Endodermal cell (in vitro differentiated cells): ENCODE results near the gene FOXP4. TPM values are rescaled to one million over a fixed set of nuclear protein-coding genes. Genes with fewer than 3 reads are reported as not detected.
"Not testable (repeated sequence)": the region's sequence is repeated elsewhere in the genome, so short reads cannot be mapped to it uniquely, and the experiment has no call there.

Source experiments
- DNase-seq: peaks from one replicate; pipeline ENCODE4 v3.0.0-alpha.2; 2017
- H3K27ac ChIP-seq: 2 replicates; pipeline ENCODE4 v1.5.1; 2013; ENCODE audit warnings: mild to moderate bottlenecking, low read depth, low read length, moderate library complexity
- H3K27me3 ChIP-seq: 2 replicates; pipeline ENCODE4 v1.6.1; 2013; ENCODE audit warnings: mild to moderate bottlenecking, low read length, moderate library complexity; ENCODE audit not compliant: insufficient read depth, control insufficient read depth, poor library complexity, severe bottlenecking
- H3K36me3 ChIP-seq: 2 replicates; pipeline ENCODE4 v1.7.0; 2013; ENCODE audit warnings: mild to moderate bottlenecking, low read length, moderate library complexity; ENCODE audit not compliant: control insufficient read depth, insufficient read depth
- H3K4me1 ChIP-seq: one replicate; pipeline ENCODE4 v1.7.0; 2013; ENCODE audit warnings: low read length; ENCODE audit not compliant: control insufficient read depth, insufficient read depth
- H3K4me3 ChIP-seq: 2 replicates; pipeline ENCODE4 v1.5.1; 2013; ENCODE audit warnings: mild to moderate bottlenecking, low read length, moderate library complexity
- H3K9ac ChIP-seq: 2 replicates; pipeline ENCODE4 v1.6.1; 2013; ENCODE audit warnings: mild to moderate bottlenecking, low read length, moderate library complexity; ENCODE audit not compliant: poor library complexity, severe bottlenecking; ENCODE audit errors: extremely low read depth
- H3K9me3 ChIP-seq: 2 replicates; pipeline ENCODE4 v1.6.1; 2013; ENCODE audit warnings: mild to moderate bottlenecking, low read length, moderate library complexity; ENCODE audit not compliant: control insufficient read depth
- H3K27ac Mint-ChIP-seq: 2 replicates; pipeline ENCODE4 v1.8.0; 2020; ENCODE audit warnings: mixed read lengths
- H3K27me3 Mint-ChIP-seq: 2 replicates; pipeline ENCODE4 v1.8.0; 2021; ENCODE audit warnings: mild to moderate bottlenecking, mixed read lengths; ENCODE audit not compliant: insufficient read depth
- H3K36me3 Mint-ChIP-seq: 2 replicates; pipeline ENCODE4 v1.8.0; 2020; ENCODE audit warnings: low read depth, mixed read lengths
- H3K4me1 Mint-ChIP-seq: 2 replicates; pipeline ENCODE4 v1.8.0; 2020; ENCODE audit warnings: mixed read lengths
- H3K4me3 Mint-ChIP-seq: 2 replicates; pipeline ENCODE4 v1.8.0; 2020; ENCODE audit warnings: mild to moderate bottlenecking, moderate library complexity, mixed read lengths
- H3K9me3 Mint-ChIP-seq: 2 replicates; pipeline ENCODE4 v1.8.0; 2020; ENCODE audit warnings: mild to moderate bottlenecking, mixed read lengths
- CTCF ChIP-seq: fragments of 200-600 bp; sonication (generic); conservative IDR thresholded peaks from 2 replicates; pipeline ENCODE4 v1.5.0; 2021; ENCODE audit warnings: antibody characterized with exemption, mild to moderate bottlenecking
- WGBS, 2 experiments: methylation state at CpG; one replicate each; pipeline versions ENCODE4 v1.1.5 to v1.1.7; 2013; ENCODE audit warnings: missing lambda C conversion rate in 2 of 2, mixed read lengths in 1 of 2; ENCODE audit not compliant: insufficient coverage in 1 of 2, insufficient read length in 1 of 2; 5-methylcytosine and 5-hydroxymethylcytosine counted together
- total RNA-seq, 2 donors: library from RNA; stranded (reverse); fragmentation: NEBNext Ultra II Directional in 1 of 2; extraction: Animal tissue kit (Norgen Biotek cat#: 25700) in 1 of 2; gene quantifications; 2 replicates in 1 of 2; 3 replicates in 1 of 2; pipeline ENCODE4 v1.2.1, GENCODE V29; 2021

The FOXP4 gene
- total RNA-seq, 2 donors from 2014 or later: 44.4 to 47.7 TPM

GRCh38 chr6:41614715-41615114 is 68.5 kb downstream of the FOXP4 start:
- DNase-seq: no peak
- peaks cover 10% of the 10 kb centered on the region for H3K4me1 Mint-ChIP-seq
- no peaks in the 10 kb centered on the region for H3K36me3 Mint-ChIP-seq
- no peak overlapping the region for H3K27ac Mint-ChIP-seq
- Histone ChIP-seq H3K9me3 (peaks cover 9% of the 10 kb centered on the region), H3K36me3 (no peaks in the 10 kb centered on the region), H3K27ac (no peak overlapping the region), H3K4me1 (no peaks in the 10 kb centered on the region), H3K9ac (no peak overlapping the region), H3K4me3 (no peak overlapping the region), H3K27me3 (no peaks in the 10 kb centered on the region)
- peaks cover 16% of the 10 kb centered on the region for H3K27me3 Mint-ChIP-seq
- WGBS, 2 experiments: 98 to 100% methylated on average over 1 to 2 of the region's 2 CpGs
- H3K9me3 Mint-ChIP-seq: peaks cover 31% of the 10 kb centered on the region
- H3K4me3 Mint-ChIP-seq: no peak overlapping the region
- TF ChIP-seq CTCF: no peak

- Mint-ChIP-seq H3K27me3 (peaks cover 16% of the 10 kb centered on the region), H3K27ac (no peak overlapping the region), H3K4me1 (peaks cover 10% of the 10 kb centered on the region), H3K36me3 (no peaks in the 10 kb centered on the region), H3K4me3 (no peak overlapping the region), H3K9me3 (peaks cover 34% of the 10 kb centered on the region)
- no peak overlapping the region for H3K9ac ChIP-seq
- TF ChIP-seq CTCF: no peak
- no peak overlapping the region for H3K27ac ChIP-seq
- no peaks in the 10 kb centered on the region for H3K27me3 ChIP-seq
- 93 to 94% methylated on average over 3 to 7 of the region's 7 CpGs for WGBS, 2 experiments
- no peak overlapping the region for H3K4me3 ChIP-seq
- peaks cover 12% of the 10 kb centered on the region for H3K9me3 ChIP-seq
- no peaks in the 10 kb centered on the region for H3K36me3 ChIP-seq
- DNase-seq: no peak
- H3K4me1 ChIP-seq: no peaks in the 10 kb centered on the region
Measured at GRCh38 chr6:41615311-41615710, 69.1 kb downstream of the FOXP4 start.

GRCh38 chr6:41618598-41618997 is 72.4 kb downstream of the FOXP4 start:
- Mint-ChIP-seq H3K4me1 (peaks cover 10% of the 10 kb centered on the region), H3K9me3 (peaks cover 35% of the 10 kb centered on the region), H3K27ac (peak overlapping the region; percentile 3), H3K4me3 (no peak overlapping the region), H3K27me3 (peaks cover 14% of the 10 kb centered on the region), H3K36me3 (no peaks in the 10 kb centered on the region)
- Histone ChIP-seq H3K4me3 (no peak overlapping the region), H3K4me1 (no peaks in the 10 kb centered on the region), H3K36me3 (no peaks in the 10 kb centered on the region), H3K27ac (no peak overlapping the region), H3K9me3 (peaks cover 26% of the 10 kb centered on the region), H3K9ac (no peak overlapping the region), H3K27me3 (no peaks in the 10 kb centered on the region)
- DNase-seq: no peak
- no peak for TF ChIP-seq CTCF
- WGBS, 2 experiments: 73 to 85% methylated on average over 2 to 3 of the region's 3 CpGs

GRCh38 chr6:41619193-41619592 is 73.0 kb downstream of the FOXP4 start:
- H3K27me3 ChIP-seq, H3K27ac ChIP-seq, H3K4me3 Mint-ChIP-seq, H3K4me3 ChIP-seq, H3K36me3 ChIP-seq, H3K36me3 Mint-ChIP-seq, DNase-seq, H3K9ac ChIP-seq, H3K27me3 Mint-ChIP-seq, H3K4me1 ChIP-seq: not testable (repeated sequence)
- H3K9me3 Mint-ChIP-seq: peaks cover 30% of the 10 kb centered on the region
- H3K9me3 ChIP-seq: peaks cover 22% of the 10 kb centered on the region
- H3K4me1 Mint-ChIP-seq: peaks cover 10% of the 10 kb centered on the region
- 96 to 100% methylated on average over 2 to 3 of the region's 4 CpGs for WGBS, 2 experiments
- H3K27ac Mint-ChIP-seq: peak overlapping the region; percentile 3
